Mucosa of rectum (tissue), 2 donors: ENCODE results near the gene ZBTB7B.

Experiments
- H3K27ac ChIP-seq, 2 donors: one replicate each; pipeline ENCODE4 v1.7.0; 2013; ENCODE audit warnings: inconsistent platforms in 2 of 2, low read depth in 2 of 2, low read length in 2 of 2
- H3K27me3 ChIP-seq, 2 donors: one replicate each; pipeline ENCODE4 v1.7.0; 2013; ENCODE audit warnings: low read length in 2 of 2; ENCODE audit not compliant: control insufficient read depth in 2 of 2, insufficient read depth in 2 of 2
- H3K36me3 ChIP-seq, 2 donors: one replicate each; pipeline ENCODE4 v1.7.0; 2013; ENCODE audit warnings: low read length in 2 of 2; ENCODE audit not compliant: control insufficient read depth in 2 of 2, insufficient read depth in 2 of 2
- H3K4me1 ChIP-seq, 2 donors: one replicate each; pipeline ENCODE4 v1.7.0; 2013; ENCODE audit warnings: low read length in 2 of 2, mild to moderate bottlenecking in 1 of 2; ENCODE audit not compliant: control insufficient read depth in 2 of 2, insufficient read depth in 2 of 2
- H3K4me3 ChIP-seq, 2 donors: one replicate each; pipeline ENCODE4 v1.7.0; 2013; ENCODE audit warnings: low read length in 2 of 2
- H3K9ac ChIP-seq, 2 donors: one replicate each; pipeline ENCODE4 v1.7.0; 2013; ENCODE audit warnings: low read length in 2 of 2, low read depth in 1 of 2, mild to moderate bottlenecking in 1 of 2
- H3K9me3 ChIP-seq, 2 donors: one replicate each; pipeline ENCODE4 v1.7.0; 2013; ENCODE audit warnings: low read length in 2 of 2; ENCODE audit not compliant: control insufficient read depth in 2 of 2
- donor health status: healthy.
- donor health status: Normal muscosa, but diverticular disease.

ZBTB7B gene

GRCh38 chr1:155016231-155016831 is 13.7 kb downstream of the ZBTB7B start:
- Histone ChIP-seq H3K4me3 (no peak overlapping the region), H3K27me3 (no peaks in the 10 kb centered on the region), H3K36me3 (peaks cover 36 to 41% of the 10 kb centered on the region in 2 donors), H3K27ac (peak overlapping the region; percentile 92 to 93), H3K9me3 (no peaks in the 10 kb centered on the region), H3K4me1 (peaks cover 47 to 49% of the 10 kb centered on the region in 2 donors), H3K9ac (peak overlapping the region; percentile 70 to 74)

DNA sequence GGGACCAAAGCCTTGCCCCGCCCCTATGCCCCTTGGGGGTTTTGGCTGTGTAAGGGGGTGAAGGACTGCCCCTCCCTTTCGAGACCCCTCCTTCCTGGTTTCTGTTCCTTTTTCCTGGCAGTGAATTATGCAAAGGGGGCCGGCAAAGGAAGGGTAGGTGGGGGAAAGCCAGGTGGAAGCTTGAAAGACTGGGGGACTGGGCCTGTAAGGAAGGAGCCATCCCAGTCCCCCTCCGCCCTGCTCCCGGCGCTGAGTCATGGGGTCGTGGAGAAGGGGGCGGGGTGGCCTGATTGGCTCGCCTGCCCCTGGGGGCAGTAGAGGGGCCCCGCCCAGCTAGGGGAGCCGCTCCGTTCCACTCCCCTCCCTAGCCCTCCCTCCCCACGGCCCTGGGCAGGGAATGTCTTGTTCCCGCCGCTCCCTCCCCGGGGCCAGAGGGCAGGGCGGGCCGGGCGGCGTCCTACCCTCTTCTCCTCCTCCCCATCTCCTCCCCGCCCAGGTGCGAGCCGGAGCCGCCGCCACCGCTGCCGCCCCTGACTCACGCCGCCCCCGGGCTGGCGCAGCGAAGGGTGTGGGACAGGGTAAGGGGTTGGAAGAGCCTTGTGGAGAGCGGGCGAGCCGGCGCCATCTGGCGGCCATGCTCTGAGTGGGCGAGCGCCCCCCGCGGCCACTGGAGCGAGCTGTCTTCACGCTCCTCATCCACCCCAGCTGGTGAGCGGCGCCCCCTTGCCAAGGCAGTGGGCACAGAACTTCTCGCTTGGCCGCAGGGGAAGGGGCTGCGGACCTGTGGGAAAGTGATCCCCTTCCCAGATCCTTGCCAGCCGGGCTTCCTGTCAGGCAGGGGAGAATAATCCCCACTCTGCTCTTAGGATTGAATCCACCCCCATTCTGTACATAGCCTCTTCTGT is 14.7 kb downstream of the ZBTB7B start:
- Histone ChIP-seq H3K27ac (peak overlapping the region; percentile 92 to 93), H3K27me3 (no peaks in the 10 kb centered on the region), H3K4me1 (peaks cover 37 to 41% of the 10 kb centered on the region in 2 donors), H3K9ac (peak overlapping the region; percentile 70 to 74), H3K9me3 (no peaks in the 10 kb centered on the region), H3K4me3 (peak overlapping the region; percentile 36 to 59), H3K36me3 (peaks cover 36 to 41% of the 10 kb centered on the region in 2 donors)

GRCh38 chr1:155017946-155018316 is 15.3 kb downstream of the ZBTB7B start:
- H3K27ac ChIP-seq: peak overlapping the region; percentile 92 to 93
- H3K4me1 ChIP-seq: peaks cover 31 to 37% of the 10 kb centered on the region in 2 donors
- H3K27me3 ChIP-seq: no peaks in the 10 kb centered on the region
- H3K9ac ChIP-seq: peak overlapping the region; percentile 52 to 74
- peak overlapping the region; percentile 36 to 59 for H3K4me3 ChIP-seq
- no peaks in the 10 kb centered on the region for H3K9me3 ChIP-seq
- H3K36me3 ChIP-seq: peaks cover 32 to 41% of the 10 kb centered on the region in 2 donors

DNA sequence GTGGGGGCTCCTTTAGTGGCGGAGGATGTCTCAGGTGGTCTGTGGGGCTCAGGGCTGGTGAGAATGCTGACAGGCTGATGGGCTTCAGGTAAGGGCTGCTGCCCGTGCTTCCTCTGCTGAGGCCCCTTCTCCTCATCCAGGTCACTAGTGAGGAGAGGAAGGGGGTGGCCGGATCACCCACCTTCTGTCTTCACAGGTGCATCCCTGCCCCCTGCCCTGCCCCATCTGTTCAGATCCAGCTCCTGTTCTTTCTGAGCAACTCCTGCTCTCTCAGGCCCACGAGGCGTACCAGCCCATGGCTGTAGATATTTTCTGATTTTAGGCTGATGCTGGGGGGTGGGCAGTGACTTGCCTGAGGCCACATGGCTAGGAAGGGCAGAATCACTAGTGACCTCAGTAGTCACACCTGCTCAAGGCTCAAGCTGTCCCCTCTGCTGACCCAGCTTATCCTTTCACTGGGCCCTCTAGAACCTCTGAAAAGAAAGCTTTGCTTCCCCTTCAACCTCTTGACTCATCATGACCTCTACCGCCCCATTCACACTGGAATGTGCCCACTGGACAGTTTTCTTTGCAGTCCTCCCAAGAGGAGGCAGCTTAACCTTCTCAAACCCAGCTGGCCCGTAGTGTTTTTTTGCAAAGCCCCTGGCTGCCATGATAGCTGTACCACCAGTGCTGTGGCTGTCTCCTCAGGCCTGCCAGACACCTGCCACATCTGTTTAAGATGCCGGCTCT is 16.2 kb downstream of the ZBTB7B start:
- H3K27ac ChIP-seq: no peak overlapping the region
- no peak overlapping the region for H3K4me3 ChIP-seq
- peak overlapping the region in 1 of 2 donors; percentile 32 for H3K9ac ChIP-seq
- H3K36me3 ChIP-seq: peaks cover 28 to 40% of the 10 kb centered on the region in 2 donors
- peaks cover 24 to 32% of the 10 kb centered on the region in 2 donors for H3K4me1 ChIP-seq
- H3K27me3 ChIP-seq: no peaks in the 10 kb centered on the region
- H3K9me3 ChIP-seq: no peaks in the 10 kb centered on the region

DNA sequence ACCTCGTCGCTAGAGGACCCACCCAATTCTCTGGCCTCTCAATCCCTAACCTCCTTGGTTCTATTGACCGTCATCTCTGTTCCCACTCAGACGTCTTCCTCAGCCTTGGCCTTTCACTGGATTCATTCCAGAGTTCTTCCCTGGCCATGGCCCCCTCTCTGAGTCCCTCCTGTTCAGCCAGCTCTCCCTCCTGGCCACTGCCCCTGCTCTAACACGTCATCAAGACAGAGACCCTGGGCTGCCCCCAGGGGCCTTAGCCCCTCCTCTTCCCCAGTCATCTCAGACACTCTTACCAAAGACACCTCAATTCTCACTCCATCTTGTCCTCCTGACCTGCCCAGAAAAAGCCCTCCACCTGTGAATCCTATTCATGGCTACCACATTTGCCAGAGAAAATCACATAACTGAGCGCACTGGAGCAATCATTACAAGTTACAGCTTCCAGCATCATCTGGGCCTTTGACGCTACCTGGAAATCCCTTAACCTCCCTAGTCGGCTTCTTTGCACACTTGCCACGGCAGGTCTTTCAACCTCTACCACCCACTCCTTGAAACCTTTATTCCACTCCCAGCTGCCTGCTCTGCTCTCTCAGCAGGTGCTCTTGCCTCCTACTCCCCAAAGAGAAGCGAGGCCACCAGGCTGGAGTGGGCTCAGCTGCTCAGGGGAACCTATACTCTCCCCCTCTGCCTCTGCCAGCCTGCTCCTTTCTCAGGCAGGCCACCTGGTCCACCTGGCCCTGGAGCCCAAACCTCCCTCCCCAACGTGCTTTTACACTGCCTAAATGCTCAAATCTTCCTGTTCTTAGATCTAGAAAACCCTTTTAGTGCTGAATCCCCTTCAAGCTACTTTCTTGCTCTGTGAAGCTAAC is 17.0 kb downstream of the ZBTB7B start:
- Histone ChIP-seq H3K27ac (no peak overlapping the region), H3K36me3 (peaks cover 19 to 31% of the 10 kb centered on the region in 2 donors), H3K9me3 (no peaks in the 10 kb centered on the region), H3K27me3 (no peaks in the 10 kb centered on the region), H3K4me3 (no peak overlapping the region), H3K9ac (no peak overlapping the region), H3K4me1 (peaks cover 20 to 29% of the 10 kb centered on the region in 2 donors)

DNA sequence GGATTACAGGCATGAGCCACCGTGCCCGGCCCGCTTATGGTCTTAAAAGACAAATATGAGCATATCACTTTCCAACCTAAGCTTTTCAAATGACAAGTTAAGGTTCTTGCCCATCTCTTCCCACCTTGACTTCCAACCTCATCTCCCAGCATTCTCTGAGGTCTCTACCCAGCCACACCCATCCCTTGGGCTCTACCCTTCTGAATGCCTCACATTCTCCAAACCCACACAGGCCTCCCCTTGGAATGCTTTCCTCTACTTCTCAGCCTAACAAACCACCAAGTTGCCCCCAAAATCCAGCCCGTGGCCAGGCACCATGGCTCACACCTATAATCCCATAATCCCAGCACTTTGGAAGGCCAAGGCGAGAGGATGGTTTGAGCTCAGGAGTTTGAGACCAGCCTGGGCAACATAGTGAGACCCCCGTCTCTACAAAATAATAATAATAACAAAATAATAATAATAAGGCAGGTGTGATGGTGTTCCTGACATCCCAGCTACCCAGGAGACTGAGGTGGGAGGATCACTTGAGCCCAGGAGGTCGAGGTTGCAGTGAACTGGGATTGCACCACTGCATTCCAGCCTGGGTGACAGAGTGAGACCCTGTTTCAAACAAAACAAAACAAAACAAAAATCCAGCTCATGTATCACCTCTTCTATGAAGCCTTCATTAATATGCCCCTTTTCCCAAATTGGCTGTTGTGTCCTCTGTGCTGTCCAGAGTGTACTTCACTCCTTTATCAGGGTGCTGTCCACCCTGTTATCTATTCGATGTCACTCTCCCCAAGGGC is 19.7 kb downstream of the ZBTB7B start:
- Histone ChIP-seq H3K9ac (no peak overlapping the region), H3K27ac (no peak overlapping the region), H3K4me1 (peaks cover 7 to 11% of the 10 kb centered on the region in 2 donors)

DNA sequence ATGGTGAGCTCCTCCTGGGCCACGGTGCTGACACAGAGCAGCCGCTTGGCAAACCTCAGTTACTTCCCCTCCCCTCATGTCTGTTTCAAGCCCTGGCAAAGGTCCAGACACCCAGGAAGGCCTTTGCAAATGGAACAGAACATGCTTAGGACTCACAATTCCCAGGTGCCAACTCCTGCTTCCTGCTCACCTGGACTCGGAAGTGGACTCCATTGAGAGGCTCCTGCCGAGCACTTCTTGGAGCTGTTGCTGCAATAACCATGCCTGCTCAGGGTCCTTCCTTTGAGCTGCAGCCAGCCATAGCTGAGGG is 20.3 kb downstream of the ZBTB7B start:
- H3K9ac ChIP-seq: no peak overlapping the region
- H3K4me3 ChIP-seq: no peak overlapping the region
- no peaks in the 10 kb centered on the region for H3K27me3 ChIP-seq
- peaks cover 0 to 11% of the 10 kb centered on the region in 2 donors for H3K36me3 ChIP-seq
- no peaks in the 10 kb centered on the region for H3K9me3 ChIP-seq
- H3K4me1 ChIP-seq: peaks cover 3 to 6% of the 10 kb centered on the region in 2 donors
- H3K27ac ChIP-seq: no peak overlapping the region

More for the DNA sequence above, 19.7 kb downstream of the ZBTB7B start:
- no peaks in the 10 kb centered on the region for H3K9me3 ChIP-seq
- H3K36me3 ChIP-seq: peaks cover 0 to 11% of the 10 kb centered on the region in 2 donors
- no peaks in the 10 kb centered on the region for H3K27me3 ChIP-seq
- no peak overlapping the region for H3K4me3 ChIP-seq

DNA sequence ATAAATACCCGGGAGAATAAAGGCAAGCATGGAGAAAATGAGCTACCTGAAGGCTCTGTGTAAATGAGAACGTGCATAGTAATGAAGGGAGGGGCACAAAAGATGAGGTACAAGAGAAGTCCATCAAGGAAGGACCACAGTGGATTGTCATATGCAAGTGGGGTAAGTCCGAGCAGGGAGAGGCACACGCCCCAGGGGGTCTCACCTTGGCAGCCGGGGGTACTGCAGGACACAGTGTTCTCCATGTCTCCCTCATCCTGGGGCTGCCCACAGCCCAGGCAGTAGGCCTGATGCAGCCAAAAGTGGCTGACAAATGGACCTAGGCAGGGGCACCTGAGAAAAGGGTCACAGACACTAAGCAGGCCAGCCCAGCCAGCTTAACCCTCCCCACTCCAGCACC is 21.0 kb downstream of the ZBTB7B start:
- peaks cover 0 to 8% of the 10 kb centered on the region in 2 donors for H3K36me3 ChIP-seq
- H3K4me1 ChIP-seq: peaks cover 0 to 3% of the 10 kb centered on the region in 2 donors
- no peak overlapping the region for H3K9ac ChIP-seq
- no peaks in the 10 kb centered on the region for H3K27me3 ChIP-seq
- H3K9me3 ChIP-seq: no peaks in the 10 kb centered on the region
- H3K27ac ChIP-seq: no peak overlapping the region
- no peak overlapping the region for H3K4me3 ChIP-seq

GRCh38 chr1:155024315-155024714 is 21.7 kb downstream of the ZBTB7B start:
- H3K27me3 ChIP-seq: no peaks in the 10 kb centered on the region
- no peak overlapping the region for H3K4me3 ChIP-seq
- H3K27ac ChIP-seq: no peak overlapping the region
- H3K4me1 ChIP-seq: peaks cover 0 to 3% of the 10 kb centered on the region in 2 donors
- H3K9ac ChIP-seq: no peak overlapping the region
- H3K9me3 ChIP-seq: no peaks in the 10 kb centered on the region
- H3K36me3 ChIP-seq: peaks cover 0 to 2% of the 10 kb centered on the region in 2 donors
